Loucy (cell line): ENCODE results near the gene KNDC1.

ENCODE experiments used
- EZH2phosphoT487 ChIP-seq: fragments of 200-600 bp; IDR thresholded peaks from 2 replicates; pipeline ENCODE4 v1.6.1; 2018; ENCODE audit warnings: antibody characterized with exemption, mild to moderate bottlenecking, moderate library complexity, borderline replicate concordance
- TF ChIP-seq, protein P1 (sequence below): fragments of 200-600 bp; sonication (generic); conservative IDR thresholded peaks from 2 replicates; pipeline ENCODE4 v1.5.1; 2014; ENCODE audit warnings: mild to moderate bottlenecking, antibody characterized with exemption, low read length

- TF ChIP-seq, protein P1, sequence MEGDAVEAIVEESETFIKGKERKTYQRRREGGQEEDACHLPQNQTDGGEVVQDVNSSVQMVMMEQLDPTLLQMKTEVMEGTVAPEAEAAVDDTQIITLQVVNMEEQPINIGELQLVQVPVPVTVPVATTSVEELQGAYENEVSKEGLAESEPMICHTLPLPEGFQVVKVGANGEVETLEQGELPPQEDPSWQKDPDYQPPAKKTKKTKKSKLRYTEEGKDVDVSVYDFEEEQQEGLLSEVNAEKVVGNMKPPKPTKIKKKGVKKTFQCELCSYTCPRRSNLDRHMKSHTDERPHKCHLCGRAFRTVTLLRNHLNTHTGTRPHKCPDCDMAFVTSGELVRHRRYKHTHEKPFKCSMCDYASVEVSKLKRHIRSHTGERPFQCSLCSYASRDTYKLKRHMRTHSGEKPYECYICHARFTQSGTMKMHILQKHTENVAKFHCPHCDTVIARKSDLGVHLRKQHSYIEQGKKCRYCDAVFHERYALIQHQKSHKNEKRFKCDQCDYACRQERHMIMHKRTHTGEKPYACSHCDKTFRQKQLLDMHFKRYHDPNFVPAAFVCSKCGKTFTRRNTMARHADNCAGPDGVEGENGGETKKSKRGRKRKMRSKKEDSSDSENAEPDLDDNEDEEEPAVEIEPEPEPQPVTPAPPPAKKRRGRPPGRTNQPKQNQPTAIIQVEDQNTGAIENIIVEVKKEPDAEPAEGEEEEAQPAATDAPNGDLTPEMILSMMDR: no peak
- TF ChIP-seq EZH2phosphoT487: no peak
Measured at GRCh38 chr10:133209117-133209516, 49.1 kb downstream of the KNDC1 start.
